Activated gamma-delta T cell treated with Interleukin-2 at 50 U/mL for 16 hours (primary cell): ENCODE data around the gene LY6G6C.

Source experiments
- DNase-seq: peaks from one replicate; pipeline ENCODE4 v3.0.0-alpha.2; 2020

The LY6G6C gene, protein sequence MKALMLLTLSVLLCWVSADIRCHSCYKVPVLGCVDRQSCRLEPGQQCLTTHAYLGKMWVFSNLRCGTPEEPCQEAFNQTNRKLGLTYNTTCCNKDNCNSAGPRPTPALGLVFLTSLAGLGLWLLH

GRCh38 chr6:31721351-31722020, at the start of gene LY6G6C:
Gene LY6G6C (minus strand): TSS chr6:31721746. CDS start chr6:31721679, 67 bp downstream.
- no peak for DNase-seq

DNA sequence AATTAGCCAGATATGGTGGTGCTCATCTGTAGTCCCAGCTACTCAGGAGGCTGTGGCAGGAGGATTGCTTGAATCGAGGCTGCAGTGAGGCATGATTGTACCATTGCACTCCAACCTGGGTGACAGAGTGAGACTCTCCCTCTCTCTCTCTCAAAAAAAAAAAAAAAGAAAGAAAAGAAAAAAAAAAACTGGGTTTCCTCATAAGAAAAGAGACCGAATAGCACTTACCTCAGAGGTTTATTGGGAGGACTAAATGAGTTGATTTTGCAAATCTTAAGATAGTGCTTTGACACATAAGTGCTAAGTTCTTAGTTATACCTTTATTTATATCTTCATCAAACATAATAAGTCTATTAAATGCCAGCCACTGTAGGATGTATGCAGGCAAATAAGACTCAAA, 49.3 kb upstream of the LY6G6C start:
- DNase-seq: no peak

GRCh38 chr6:31769684-31770371, 48.3 kb upstream of the LY6G6C start:
- peak; percentile 73 for DNase-seq

- DNase-seq: no peak
These were observed 47.1 kb upstream of the LY6G6C start for GRCh38 chr6:31768363-31769257.

DNA sequence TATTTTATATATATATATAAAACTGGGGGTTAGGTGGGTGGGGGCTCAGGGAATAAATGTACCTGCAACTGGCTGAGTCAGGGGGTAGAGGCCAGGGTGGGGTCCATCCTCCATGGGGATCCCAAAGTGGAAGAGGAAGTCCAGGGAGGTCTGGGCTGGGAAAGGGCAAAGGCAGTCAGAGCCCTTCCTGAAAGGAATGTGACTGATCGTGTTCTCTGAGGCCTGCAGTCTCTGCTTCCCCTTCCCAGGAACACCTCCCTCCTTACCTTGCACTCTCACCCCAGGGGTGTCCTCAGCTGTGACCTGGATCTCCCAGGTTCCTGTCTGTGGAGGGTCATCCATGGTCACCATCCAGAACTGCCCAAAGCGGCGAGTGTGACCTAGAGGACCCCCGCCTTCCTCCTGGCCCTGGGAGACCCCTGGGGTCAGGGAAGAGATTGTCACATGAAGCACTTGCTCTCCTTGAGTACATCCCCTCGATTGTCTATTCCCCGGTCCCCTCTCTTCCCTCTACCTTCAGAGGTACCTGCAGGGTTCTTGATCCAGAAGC, 45.6 kb upstream of the LY6G6C start:
- DNase-seq: no peak

DNA sequence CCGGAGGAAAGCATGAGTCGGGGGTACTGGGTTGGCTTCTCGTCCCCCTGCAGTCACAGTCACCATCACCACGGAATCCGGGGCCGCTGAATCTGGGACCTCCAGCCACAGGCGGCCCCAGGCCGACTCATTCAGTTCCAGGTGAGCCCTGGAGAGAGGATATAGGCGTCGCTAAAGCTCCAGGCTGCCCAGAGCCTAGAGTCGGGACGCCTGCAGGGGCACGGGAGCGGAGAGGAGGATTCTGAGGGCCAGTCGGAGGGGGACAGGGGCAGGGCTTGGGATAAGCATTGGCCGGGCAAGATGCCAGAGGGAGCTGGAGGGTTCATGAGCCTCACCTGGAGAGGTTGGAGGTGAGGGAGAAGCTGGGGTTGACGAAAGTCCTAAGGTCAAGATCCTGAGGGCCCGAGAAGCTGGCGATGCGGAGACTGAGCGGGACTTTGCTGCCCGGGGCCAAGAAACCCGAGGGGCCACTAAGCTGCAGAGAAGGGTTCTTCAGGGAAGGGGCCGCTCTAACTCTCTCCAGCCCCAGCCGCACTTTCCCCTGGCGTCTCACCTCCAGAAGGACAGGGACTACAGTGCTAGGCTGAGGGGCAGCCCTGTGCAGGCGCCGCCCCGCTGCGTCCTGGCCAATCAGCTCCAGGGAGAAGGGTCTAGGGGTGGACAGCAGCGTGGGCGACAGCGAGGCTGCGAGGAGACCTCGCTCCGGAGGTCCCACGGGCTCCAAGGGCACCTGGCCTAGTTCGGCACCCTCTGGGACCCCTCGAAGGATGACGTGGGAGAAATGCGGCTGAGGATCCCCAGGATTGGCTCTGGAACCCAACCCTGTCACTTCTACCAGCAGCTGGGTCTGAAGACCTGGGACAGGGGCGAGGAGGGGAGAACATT, 44.6 kb upstream of the LY6G6C start:
- DNase-seq: no peak

DNA sequence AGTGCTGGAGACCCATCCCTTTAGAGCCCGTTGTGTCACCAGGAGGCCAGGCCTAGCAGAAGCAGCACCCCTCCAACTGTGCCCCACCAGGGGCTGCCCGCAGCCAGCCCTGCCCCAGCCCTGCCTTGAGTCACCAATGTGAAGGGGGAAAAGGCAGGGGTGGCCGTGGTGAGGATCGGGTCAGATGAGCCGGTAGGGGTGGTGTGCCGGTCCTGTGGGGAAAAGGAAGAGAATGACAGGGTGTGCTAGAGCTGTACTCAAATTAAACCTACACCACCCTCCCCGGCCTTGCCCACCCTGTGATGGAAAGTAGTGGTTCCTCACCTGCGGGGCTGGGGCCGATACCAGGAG, 44.0 kb upstream of the LY6G6C start:
- no peak for DNase-seq

DNA sequence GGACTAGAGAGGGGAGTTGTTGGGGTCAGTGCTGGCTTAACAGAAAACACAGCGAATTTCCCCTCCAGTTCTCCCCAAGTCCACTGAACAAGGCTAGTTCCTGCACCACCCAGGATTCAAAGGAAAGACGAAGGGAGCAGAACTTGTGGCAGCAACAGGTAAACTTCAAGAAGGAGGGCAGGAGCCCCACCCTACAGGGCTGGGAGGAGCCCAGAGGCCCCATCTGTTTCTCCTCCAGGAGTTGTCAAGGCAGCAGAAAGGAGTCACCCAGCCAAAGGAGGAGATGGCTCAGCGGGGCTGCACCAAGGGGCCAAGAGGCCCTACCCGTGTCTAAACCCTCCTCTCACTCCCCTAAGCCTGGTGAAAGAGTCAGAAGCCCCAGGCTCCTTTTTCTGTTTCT, 42.7 kb upstream of the LY6G6C start:
- DNase-seq: no peak

DNA sequence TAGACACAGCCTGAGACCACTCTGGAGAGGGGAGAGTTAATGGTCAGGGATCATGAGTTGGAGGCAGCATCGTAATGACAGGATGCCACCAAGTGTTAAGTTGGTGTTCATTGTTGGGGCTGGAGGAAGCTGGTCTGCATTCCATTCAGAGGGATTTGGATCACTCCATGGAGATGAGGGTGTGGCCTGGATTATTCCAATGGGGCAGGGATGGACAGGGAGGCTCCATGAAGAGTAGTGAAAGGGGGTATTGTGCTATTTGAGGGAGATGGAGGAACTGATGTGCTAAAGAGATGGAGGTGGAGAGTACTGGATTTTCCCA, 42.0 kb upstream of the LY6G6C start:
- no peak for DNase-seq

DNA sequence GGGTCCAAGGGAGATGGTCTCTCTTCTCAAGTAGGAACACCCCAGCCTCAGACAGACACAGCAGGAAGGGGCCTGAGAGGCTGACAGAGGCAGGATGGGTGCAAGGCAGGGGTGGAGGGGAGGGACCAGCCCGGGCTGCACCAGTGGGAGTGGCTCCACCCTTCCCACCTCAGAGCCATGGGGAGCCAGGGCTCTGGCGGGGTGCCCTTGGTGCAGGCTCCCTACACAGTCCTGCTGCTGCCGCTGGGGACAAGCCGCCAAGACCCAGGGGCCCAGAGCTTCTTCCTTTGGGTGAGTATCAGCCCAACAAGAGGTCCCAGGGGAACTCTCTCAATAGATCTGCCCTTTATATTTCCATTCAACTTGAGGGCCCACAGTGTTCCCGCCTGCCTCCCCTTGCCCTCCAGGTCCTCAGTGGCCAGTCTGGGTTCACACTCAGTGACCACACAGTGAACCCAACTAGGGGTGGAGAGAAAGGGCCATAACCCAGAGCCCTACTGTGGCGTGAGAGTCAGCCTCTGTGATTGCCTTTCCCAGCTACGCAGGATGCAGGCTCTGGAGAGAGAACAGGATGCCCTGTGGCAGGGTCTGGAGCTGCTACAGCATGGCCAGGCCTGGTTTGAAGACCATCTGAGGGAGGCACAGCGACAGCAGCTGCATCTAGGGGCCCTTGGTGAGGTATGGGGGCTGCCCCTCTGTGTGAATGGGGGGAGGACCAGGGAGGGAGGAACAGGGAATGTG, 41.5 kb upstream of the LY6G6C start:
- no peak for DNase-seq

DNA sequence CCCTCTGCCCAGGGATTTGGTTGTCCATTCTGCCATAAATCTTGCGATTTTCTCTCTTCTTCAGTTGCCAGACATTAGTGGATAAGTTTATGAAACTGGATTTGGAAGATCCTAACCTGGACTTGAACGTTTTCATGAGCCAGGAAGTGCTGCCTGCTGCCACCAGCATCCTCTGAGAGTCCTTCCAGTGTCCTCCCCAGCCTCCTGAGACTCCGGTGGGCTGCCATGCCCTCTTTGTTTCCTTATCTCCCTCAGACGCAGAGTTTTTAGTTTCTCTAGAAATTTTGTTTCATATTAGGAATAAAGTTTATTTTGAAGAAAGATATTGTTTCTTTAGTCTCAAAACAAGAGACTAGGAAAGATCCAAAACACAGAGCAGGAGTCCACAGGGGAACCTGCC, 40.8 kb upstream of the LY6G6C start, which contains the start of gene SAPCD1:
Gene SAPCD1 (plus strand): TSS at position 301 of the 400 bp plus-strand sequence. CDS start 399 bp downstream, outside the sequence.
- no peak for DNase-seq

DNA sequence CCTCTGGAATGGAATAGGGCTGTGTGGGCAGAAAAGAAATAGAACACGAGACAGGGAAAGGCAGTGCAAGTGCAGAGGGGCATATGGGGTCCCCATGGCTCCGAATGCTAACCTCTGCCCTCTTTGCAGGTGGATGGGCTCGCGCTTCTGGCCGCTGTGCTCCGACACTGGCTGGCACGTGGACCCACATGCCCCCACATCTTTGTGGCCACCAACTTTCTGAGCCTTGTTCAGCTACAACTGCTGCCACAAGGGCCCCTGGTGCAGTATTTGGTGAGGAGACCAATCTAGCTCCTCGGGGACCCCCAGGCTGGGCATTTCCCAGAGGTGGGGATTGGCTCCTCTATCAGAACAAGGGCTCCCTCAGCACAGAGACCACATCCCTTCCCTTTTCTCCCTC, 39.8 kb upstream of the LY6G6C start:
- no peak for DNase-seq

GRCh38 chr6:31760790-31761189, 39.2 kb upstream of the LY6G6C start:
- no peak for DNase-seq

DNA sequence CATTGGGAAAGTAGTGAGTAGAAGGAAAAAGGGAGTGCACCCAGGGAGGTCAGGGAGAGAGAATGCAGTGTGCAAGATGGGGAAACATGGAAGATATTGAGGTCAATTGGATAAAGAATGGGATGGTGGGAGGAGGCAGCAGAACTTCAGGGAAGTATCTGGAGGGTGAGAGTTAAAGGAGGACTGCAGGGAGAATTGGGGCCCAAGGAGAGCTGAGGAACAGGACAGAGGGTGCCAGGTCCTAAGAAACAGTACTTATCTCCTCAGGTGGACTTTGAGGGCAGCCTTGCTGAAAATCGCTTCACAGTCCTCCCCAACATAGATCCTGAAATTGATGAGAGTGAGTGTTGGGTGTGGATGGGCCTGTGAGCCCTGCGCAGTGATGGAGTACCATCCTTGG, 36.7 kb upstream of the LY6G6C start:
- no peak for DNase-seq

DNA sequence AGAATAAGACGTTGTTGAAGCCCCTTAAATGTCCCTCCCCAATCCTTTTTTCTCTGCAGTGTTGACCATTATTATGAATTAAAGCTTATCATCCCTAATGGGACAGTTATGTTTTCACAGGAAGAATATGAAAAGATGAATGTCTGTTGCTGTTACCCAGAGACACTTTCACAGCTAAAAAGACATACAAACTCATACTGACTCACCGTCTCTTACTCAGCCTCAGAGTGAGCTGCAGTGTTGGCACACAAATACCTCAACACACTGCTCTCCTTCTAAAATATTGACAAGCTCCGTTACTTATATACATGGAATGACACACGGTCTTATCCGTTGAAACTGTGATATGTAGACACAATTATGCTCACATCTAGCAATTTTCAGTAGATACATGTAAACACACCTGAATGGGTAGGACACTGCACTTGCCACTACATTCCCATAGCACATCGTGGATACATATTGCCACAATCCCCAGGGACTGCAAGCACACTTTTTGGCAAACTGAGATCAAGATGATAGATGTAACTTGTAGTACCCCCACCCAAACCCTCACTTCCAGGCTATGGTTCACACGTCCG, 31.3 kb upstream of the LY6G6C start:
- DNase-seq: no peak

DNA sequence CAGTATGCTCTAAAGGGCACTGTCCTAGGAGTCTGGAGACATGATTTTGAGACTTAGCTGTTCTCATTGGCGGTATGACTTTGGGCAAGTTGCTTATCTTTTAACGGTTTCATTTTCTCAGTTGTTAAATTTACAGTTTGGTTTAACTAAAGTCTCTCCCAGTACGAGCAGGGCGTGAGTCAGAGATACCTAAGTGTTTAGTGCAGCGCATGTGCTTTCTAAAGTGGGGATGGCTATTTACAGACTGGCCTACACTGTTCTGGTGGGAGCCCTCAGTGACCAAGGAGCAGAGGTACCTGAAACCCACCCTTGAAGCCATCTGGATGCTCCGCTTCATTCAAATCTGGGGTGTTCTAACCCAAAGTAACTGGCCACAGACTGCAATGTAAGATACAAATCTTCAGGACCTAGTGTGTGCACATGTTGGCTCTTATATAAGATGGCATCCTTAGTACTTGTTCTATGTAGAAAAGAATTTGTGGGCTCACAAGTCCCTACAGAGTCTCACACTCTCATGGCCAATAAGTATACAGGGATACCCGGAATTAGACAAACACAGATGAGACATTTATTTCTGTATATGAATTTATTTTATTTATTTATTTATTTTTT, 29.0 kb upstream of the LY6G6C start:
- no peak for DNase-seq

DNA sequence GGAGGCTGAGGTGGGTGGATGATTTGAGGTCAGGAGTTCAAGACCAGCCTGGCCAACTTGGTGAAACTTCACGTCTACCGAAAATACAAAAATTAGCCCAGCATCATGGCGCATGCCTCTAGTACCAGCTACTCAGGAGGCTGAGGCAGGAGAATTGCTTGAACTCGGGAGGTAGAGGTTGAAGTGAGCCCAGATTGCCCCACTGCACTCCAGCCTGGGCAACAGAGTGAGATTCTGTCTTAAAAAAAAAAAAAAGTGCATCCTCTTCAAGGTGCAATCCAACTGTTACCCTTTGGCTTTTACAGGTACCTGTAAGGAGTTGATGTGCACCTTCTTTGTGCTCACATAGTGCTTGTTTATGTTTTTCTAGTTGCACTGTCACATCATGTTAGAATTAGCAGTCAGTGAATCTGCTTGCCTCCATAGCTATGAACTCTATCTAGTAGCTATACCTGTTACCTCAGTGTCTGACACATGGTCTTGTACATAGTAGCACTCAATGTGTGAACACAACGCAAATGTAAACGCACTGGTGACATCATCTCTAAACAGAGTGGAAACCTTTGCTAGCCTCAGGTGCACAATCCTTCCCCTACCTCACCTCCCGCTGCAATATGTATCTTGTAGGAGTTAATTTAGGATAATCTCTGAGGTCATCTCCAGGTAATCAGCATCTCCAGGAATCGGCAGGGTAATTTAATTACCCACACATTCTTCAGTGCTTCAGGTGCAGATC, 27.9 kb upstream of the LY6G6C start:
- DNase-seq: no peak

- no peak for DNase-seq
These were observed 22.9 kb upstream of the LY6G6C start for GRCh38 chr6:31744422-31744821.

GRCh38 chr6:31742894-31743293, 21.3 kb upstream of the LY6G6C start:
- no peak for DNase-seq

- no peak for DNase-seq
These were observed 20.3 kb upstream of the LY6G6C start for GRCh38 chr6:31741815-31742214.
